Measurements from ENCODE around the gene PJA2. TPM values are rescaled to one million over a fixed set of nuclear protein-coding genes. Genes with fewer than 3 reads are reported as not detected.

PJA2 gene
- total and polyA plus RNA-seq, 9 of the 15 experiments (the other 6 are each of a cell fraction or from before 2014, with no cell fraction given), result 25.1 to 82.1 (median 50.1) TPM

- POLR2A ChIA-PET, result no interaction called here
- DNase-seq (ENCODE audit: extremely low read depth in 1 of 4, low spot score in 3 of 4), result no peak
- Histone ChIP-seq H2AFZ (ENCODE audit: low read depth, low read length) (no peak overlapping the region), H3K9ac (ENCODE audit: insufficient read depth in 1 of 2, low read depth in 2 of 2, low read length in 2 of 2) (no peak overlapping the region), H3K4me3 (no peak overlapping the region), H3K9me1 (ENCODE audit: control insufficient read depth, insufficient read depth, low read length) (no peaks in the 10 kb centered on the region), H3K36me3 (ENCODE audit: control insufficient read depth, insufficient read depth, low read length) (no peaks in the 10 kb centered on the region), H4K20me1 (replicated peaks; ENCODE audit: control insufficient read depth, insufficient read depth, low read length) (no peaks in the 10 kb centered on the region), H3K4me1 (replicated peaks in 1 of 2; ENCODE audit: control insufficient read depth in 2 of 2, insufficient read depth in 2 of 2, low read length in 2 of 2) (no peaks in the 10 kb centered on the region), H3K27me3 (ENCODE audit: control insufficient read depth in 2 of 2, insufficient read depth in 2 of 2, low read length in 2 of 2) (peaks cover 6 to 15% of the 10 kb centered on the region in 2 experiments; a peak in 4 of 5 replicates), H3K27ac (ENCODE audit: extremely low read depth, low read depth, low read length) (no peak overlapping the region), H3K9me3 (replicated peaks; ENCODE audit: control insufficient read depth, insufficient read depth, low read depth, low read length) (no peaks in the 10 kb centered on the region), H3K79me2 (ENCODE audit: control insufficient read depth, insufficient read depth, low read length) (no peaks in the 10 kb centered on the region), H3K4me2 (ENCODE audit: insufficient read depth, low read length) (no peak overlapping the region)
- intact Hi-C loops (cut with micrococcal nuclease), result no loop called here
- ATAC-seq, result peak; percentile 23; the same call in 1 of the 3 replicates
- no TSS peak for BruUV-seq (replicated peaks)
- in situ Hi-C loops (cut with MboI), result no loop called here
- WGBS (ENCODE audit: insufficient coverage, low coverage, missing lambda C conversion rate), result 1% methylated on average over 9 of the region's 9 CpGs
- CTCF ChIA-PET (ENCODE audit: low intra/inter-chr PET ratio), result no interaction called here
- no peak for FAIRE-seq
- TF ChIP-seq YY1 (IDR thresholded peaks at IDR 0.05; ENCODE audit: borderline replicate concordance in 1 of 3, control insufficient read depth in 1 of 3, extremely low read depth in 1 of 3, insufficient read depth in 3 of 3, insufficient read length in 1 of 3, insufficient replicate concordance in 2 of 3, low read depth in 1 of 3, low read length in 2 of 3), result no peak
- no peak for TF ChIP-seq ZBTB26 (CRISPR knock-in tag; IDR thresholded peaks at IDR 0.05)
- no peak for TF ChIP-seq CHAMP1 (IDR thresholded peaks at IDR 0.05)
- no peak for TF ChIP-seq NFE2 (IDR thresholded peaks at IDR 0.05; ENCODE audit: low read depth)
- TF ChIP-seq E2F5 (CRISPR knock-in tag; IDR thresholded peaks at IDR 0.05), result no peak
- TF ChIP-seq OTX1 (CRISPR knock-in tag; IDR thresholded peaks at IDR 0.05), result no peak
- TF ChIP-seq, protein P1, sequence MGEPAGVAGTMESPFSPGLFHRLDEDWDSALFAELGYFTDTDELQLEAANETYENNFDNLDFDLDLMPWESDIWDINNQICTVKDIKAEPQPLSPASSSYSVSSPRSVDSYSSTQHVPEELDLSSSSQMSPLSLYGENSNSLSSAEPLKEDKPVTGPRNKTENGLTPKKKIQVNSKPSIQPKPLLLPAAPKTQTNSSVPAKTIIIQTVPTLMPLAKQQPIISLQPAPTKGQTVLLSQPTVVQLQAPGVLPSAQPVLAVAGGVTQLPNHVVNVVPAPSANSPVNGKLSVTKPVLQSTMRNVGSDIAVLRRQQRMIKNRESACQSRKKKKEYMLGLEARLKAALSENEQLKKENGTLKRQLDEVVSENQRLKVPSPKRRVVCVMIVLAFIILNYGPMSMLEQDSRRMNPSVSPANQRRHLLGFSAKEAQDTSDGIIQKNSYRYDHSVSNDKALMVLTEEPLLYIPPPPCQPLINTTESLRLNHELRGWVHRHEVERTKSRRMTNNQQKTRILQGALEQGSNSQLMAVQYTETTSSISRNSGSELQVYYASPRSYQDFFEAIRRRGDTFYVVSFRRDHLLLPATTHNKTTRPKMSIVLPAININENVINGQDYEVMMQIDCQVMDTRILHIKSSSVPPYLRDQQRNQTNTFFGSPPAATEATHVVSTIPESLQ (CRISPR knock-in tag; IDR thresholded peaks at IDR 0.05), result no peak
Observed at GRCh38 chr5:109297900-109298299, 111.9 kb downstream of the PJA2 start.
